HEK293 (cell line): ENCODE results near the gene ADAMTS2.

Experiments
- CTCF ChIA-PET: fragments of 350-600 bp; formaldehyde crosslinking; extraction: SDS; loops from one replicate; lab custom pipeline; 2021; ENCODE audit warnings: antibody characterized with exemption; lab: Yijun Ruan, JAX
- POLR2A ChIA-PET: fragments of 300-600 bp; formaldehyde crosslinking; extraction: SDS; loops from one replicate; lab custom pipeline; 2020; ENCODE audit warnings: antibody characterized with exemption, inconsistent platforms; lab: Yijun Ruan, JAX
- H3K27ac ChIP-seq: fragments of 200-500 bp; sonication (Bioruptor generic); 2 replicates; pipeline ENCODE4 v1.5.1; 2014; ENCODE audit warnings: low read depth, low read length, control low read depth, inconsistent platforms; ENCODE audit errors: extremely low read depth
- H3K36me3 ChIP-seq, 2 experiments: fragments of 200-500 bp in 1 of 2; sonication (Bioruptor generic) in 1 of 2; 1 replicate in 1 of 2; 2 replicates in 1 of 2; pipeline ENCODE4 v1.5.1; 2014 to 2017; ENCODE audit warnings: inconsistent platforms in 2 of 2, low read length in 2 of 2; ENCODE audit not compliant: control insufficient read depth in 2 of 2, insufficient read depth in 1 of 2
- H3K4me1 ChIP-seq: fragments of 200-500 bp; sonication (Bioruptor generic); 2 replicates; pipeline ENCODE4 v1.5.1; 2014; ENCODE audit warnings: mild to moderate bottlenecking, low read length, inconsistent platforms; ENCODE audit not compliant: control insufficient read depth, insufficient read depth
- H3K4me3 ChIP-seq: 2 replicates; pipeline ENCODE4 v1.5.1; 2011; ENCODE audit warnings: low read depth, mild to moderate bottlenecking, control low read depth, low read length, moderate library complexity
- H3K9me3 ChIP-seq: fragments of 200-500 bp; sonication (Bioruptor generic); 2 replicates; pipeline ENCODE4 v1.5.1; 2014; ENCODE audit warnings: low read depth, low read length, inconsistent platforms; ENCODE audit not compliant: control insufficient read depth, insufficient read depth
- EGR2 ChIP-seq: fragments of 450-650 bp; formaldehyde crosslinking; IDR thresholded peaks from 2 replicates; pipeline ENCODE4 v1.5.1; 2016; ENCODE audit warnings: low read depth, missing biosample characterization, missing genetic modification characterization
- FEZF1 ChIP-seq: fragments of 450-650 bp; formaldehyde crosslinking; IDR thresholded peaks from 2 replicates; pipeline ENCODE4 v1.5.1; 2016; ENCODE audit warnings: missing biosample characterization, missing genetic modification characterization
- IKZF3 ChIP-seq: fragments of 450-650 bp; IDR thresholded peaks from 2 replicates; pipeline ENCODE4 v1.5.0; 2018; ENCODE audit warnings: missing biosample characterization, mild to moderate bottlenecking, missing genetic modification characterization, moderate library complexity
- KLF7 ChIP-seq: fragments of 450-650 bp; formaldehyde crosslinking; IDR thresholded peaks from 2 replicates; pipeline ENCODE4 v1.5.1; 2016; ENCODE audit warnings: missing biosample characterization, missing genetic modification characterization, borderline replicate concordance
- MEIS1 ChIP-seq: sonication (generic); formaldehyde crosslinking; IDR thresholded peaks from 2 replicates; pipeline ENCODE4 v1.8.1; 2022; ENCODE audit warnings: missing genetic modification reagents, mild to moderate bottlenecking, borderline replicate concordance
- MZF1 ChIP-seq: fragments of 450-650 bp; formaldehyde crosslinking; IDR thresholded peaks from 2 replicates; pipeline ENCODE4 v1.5.1; 2017; ENCODE audit warnings: missing biosample characterization, missing genetic modification characterization, borderline replicate concordance
- REST ChIP-seq: fragments of 450-650 bp; formaldehyde crosslinking; IDR thresholded peaks from 2 replicates; pipeline ENCODE4 v1.5.1; 2016; ENCODE audit warnings: missing biosample characterization, missing genetic modification characterization
- SCRT2 ChIP-seq: fragments of 450-650 bp; formaldehyde crosslinking; IDR thresholded peaks from 2 replicates; pipeline ENCODE4 v1.5.1; 2016; ENCODE audit warnings: missing biosample characterization, missing genetic modification characterization
- YY1 ChIP-seq: fragments of 450-650 bp; formaldehyde crosslinking; IDR thresholded peaks from 2 replicates; pipeline ENCODE4 v1.5.1; 2018; ENCODE audit warnings: missing biosample characterization, missing genetic modification characterization
- ZBTB1 ChIP-seq: fragments of 450-650 bp; formaldehyde crosslinking; IDR thresholded peaks from 2 replicates; pipeline ENCODE4 v1.5.1; 2016; ENCODE audit warnings: missing biosample characterization, missing genetic modification characterization
- ZBTB48 ChIP-seq: fragments of 450-650 bp; formaldehyde crosslinking; IDR thresholded peaks from 2 replicates; pipeline ENCODE4 v1.5.1; 2016; ENCODE audit warnings: missing biosample characterization, missing genetic modification characterization
- ZBTB49 ChIP-seq: fragments of 450-650 bp; formaldehyde crosslinking; IDR thresholded peaks from 2 replicates; pipeline ENCODE4 v1.5.1; 2016; ENCODE audit warnings: missing biosample characterization, missing genetic modification characterization, low read depth
- ZIC2 ChIP-seq: fragments of 450-650 bp; formaldehyde crosslinking; IDR thresholded peaks from 2 replicates; pipeline ENCODE4 v1.5.1; 2016; ENCODE audit warnings: missing biosample characterization, missing genetic modification characterization
- ZNF155 ChIP-seq: fragments of 450-650 bp; formaldehyde crosslinking; IDR thresholded peaks from 2 replicates; pipeline ENCODE4 v1.5.1; 2016; ENCODE audit warnings: missing biosample characterization, missing genetic modification characterization
- ZNF18 ChIP-seq: fragments of 450-650 bp; formaldehyde crosslinking; IDR thresholded peaks from 2 replicates; pipeline ENCODE4 v1.5.1; 2016; ENCODE audit warnings: missing biosample characterization, missing genetic modification characterization
- ZNF184 ChIP-seq: fragments of 450-650 bp; IDR thresholded peaks from 2 replicates; pipeline ENCODE4 v1.5.1; 2018; ENCODE audit warnings: missing biosample characterization, mild to moderate bottlenecking, missing genetic modification characterization
- ZNF202 ChIP-seq: fragments of 450-650 bp; formaldehyde crosslinking; IDR thresholded peaks from 2 replicates; pipeline ENCODE4 v1.5.1; 2016; ENCODE audit warnings: missing biosample characterization, missing genetic modification characterization, borderline replicate concordance
- ZNF394 ChIP-seq: fragments of 450-650 bp; formaldehyde crosslinking; IDR thresholded peaks from 2 replicates; pipeline ENCODE4 v1.5.1; 2016; ENCODE audit warnings: missing biosample characterization, missing genetic modification characterization, mild to moderate bottlenecking, moderate library complexity, borderline replicate concordance
- ZNF555 ChIP-seq: fragments of 450-650 bp; formaldehyde crosslinking; conservative IDR thresholded peaks from 2 replicates; pipeline ENCODE4 v1.5.1; 2017; ENCODE audit warnings: missing biosample characterization, mild to moderate bottlenecking, missing genetic modification characterization, inconsistent platforms
- ZNF623 ChIP-seq: fragments of 450-650 bp; formaldehyde crosslinking; IDR thresholded peaks from 2 replicates; pipeline ENCODE4 v1.5.1; 2016; ENCODE audit warnings: missing biosample characterization, missing genetic modification characterization
- ZNF707 ChIP-seq: fragments of 450-650 bp; formaldehyde crosslinking; IDR thresholded peaks from 2 replicates; pipeline ENCODE4 v1.5.1; 2016; ENCODE audit warnings: missing biosample characterization, missing genetic modification characterization
- ZNF776 ChIP-seq: fragments of 450-650 bp; formaldehyde crosslinking; IDR thresholded peaks from 2 replicates; pipeline ENCODE4 v1.5.0; 2017; ENCODE audit warnings: missing biosample characterization, missing genetic modification characterization, borderline replicate concordance
- ZSCAN18 ChIP-seq: fragments of 450-650 bp; formaldehyde crosslinking; IDR thresholded peaks from 2 replicates; pipeline ENCODE4 v1.5.1; 2016; ENCODE audit warnings: missing biosample characterization, missing genetic modification characterization
- ZSCAN4 ChIP-seq: fragments of 450-650 bp; formaldehyde crosslinking; IDR thresholded peaks from 2 replicates; pipeline ENCODE4 v1.5.1; 2017; ENCODE audit warnings: missing biosample characterization, missing genetic modification characterization
- ZXDB ChIP-seq: fragments of 450-650 bp; formaldehyde crosslinking; IDR thresholded peaks from 2 replicates; pipeline ENCODE4 v1.5.1; 2016; ENCODE audit warnings: missing biosample characterization, missing genetic modification characterization

ADAMTS2 gene

GRCh38 chr5:179343021-179343718, 2.1 kb downstream of the ADAMTS2 start:
- CTCF ChIA-PET, result interaction anchor here (0.7 to 1.6 kb wide), 4 partner anchors 11 to 150 kb away, joined by 3 to 6 read pairs (median 4); no protein-coding TSS in a partner anchor
- no peaks in the 10 kb centered on the region; the same call in 1 of the 2 replicates for H3K4me1 ChIP-seq
- POLR2A ChIA-PET, result no interaction called here

GRCh38 chr5:179342577-179342976, 2.7 kb downstream of the ADAMTS2 start:
- Histone ChIP-seq H3K9me3 (no peaks in the 10 kb centered on the region), H3K27ac (no peak overlapping the region), H3K4me3 (no peak overlapping the region), H3K36me3 (no peaks in the 10 kb centered on the region), H3K4me1 (no peaks in the 10 kb centered on the region; the same call in 1 of the 2 replicates)
- ChIA-PET CTCF (interaction anchor here (0.6 to 0.7 kb wide), 2 partner anchors 10 to 147 kb away, joined by 3 to 4 read pairs; no protein-coding TSS in a partner anchor), POLR2A (no interaction called here)
- TF ChIP-seq ZNF184 (no peak), IKZF3 (no peak), REST (no peak), ZXDB (tag by site-specific recombination) (no peak), FEZF1 (no peak), ZBTB49 (tag by site-specific recombination) (no peak), ZNF623 (tag by site-specific recombination) (no peak), YY1 (no peak), EGR2 (tag by site-specific recombination) (no peak), ZSCAN18 (tag by site-specific recombination) (no peak)
- TF ChIP-seq, all 188 proteins: peak for 0

More at GRCh38 chr5:179343021-179343718, 2.1 kb downstream of the ADAMTS2 start:
- Histone ChIP-seq H3K4me3 (no peak overlapping the region), H3K27ac (no peak overlapping the region), H3K9me3 (no peaks in the 10 kb centered on the region)
- no peak for TF ChIP-seq ZNF776 (tag by site-specific recombination)
- TF ChIP-seq ZIC2 (tag by site-specific recombination), result peak; percentile 67
- TF ChIP-seq ZNF155 (tag by site-specific recombination), result no peak
- TF ChIP-seq KLF7 (tag by site-specific recombination), result no peak
- no peak for TF ChIP-seq ZNF707
- no peak for TF ChIP-seq ZNF394 (tag by site-specific recombination)
- peak; percentile 16; the same call in 1 of the 2 replicates for TF ChIP-seq SCRT2 (tag by site-specific recombination)
- no peak for TF ChIP-seq ZBTB1
- no peak for TF ChIP-seq ZNF18 (tag by site-specific recombination)
- peak; percentile 86 for TF ChIP-seq ZSCAN4 (tag by site-specific recombination)
- no peak for TF ChIP-seq ZNF202 (tag by site-specific recombination)
- TF ChIP-seq MZF1 (tag by site-specific recombination), result no peak
- TF ChIP-seq ZNF555 (tag by site-specific recombination), result no peak
- no peak for TF ChIP-seq ZBTB48
- no peak for TF ChIP-seq MEIS1 (CRISPR knock-in tag)
- TF ChIP-seq, all 188 proteins: peak for 3
- H3K36me3 ChIP-seq, result no peaks in the 10 kb centered on the region
